GM19351 (cell line): ENCODE results near the gene ZPBP2.

Experiments
- ATAC-seq: cut with Tn5 transposase; IDR thresholded peaks from one replicate; pipeline ENCODE4 v1.9.1; 2021; ENCODE audit warnings: mild to moderate bottlenecking, moderate library complexity; ENCODE audit not compliant: unreplicated experiment

Gene ZPBP2

DNA sequence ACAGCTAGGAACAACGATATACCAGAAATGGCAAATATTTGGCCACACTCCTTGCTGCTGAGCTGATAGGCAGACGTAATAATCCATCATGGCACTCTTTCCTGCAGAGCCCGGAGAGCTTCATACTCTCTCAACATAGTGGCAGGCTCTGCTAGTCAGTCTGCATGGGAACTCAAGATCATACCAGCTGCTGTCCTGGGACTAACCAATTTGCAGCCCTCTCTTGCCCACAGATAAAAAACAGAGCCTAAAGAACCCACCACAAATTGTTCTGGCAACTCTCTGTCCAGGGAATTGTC is 36.9 kb downstream of the ZPBP2 start:
- ATAC-seq: no peak

DNA sequence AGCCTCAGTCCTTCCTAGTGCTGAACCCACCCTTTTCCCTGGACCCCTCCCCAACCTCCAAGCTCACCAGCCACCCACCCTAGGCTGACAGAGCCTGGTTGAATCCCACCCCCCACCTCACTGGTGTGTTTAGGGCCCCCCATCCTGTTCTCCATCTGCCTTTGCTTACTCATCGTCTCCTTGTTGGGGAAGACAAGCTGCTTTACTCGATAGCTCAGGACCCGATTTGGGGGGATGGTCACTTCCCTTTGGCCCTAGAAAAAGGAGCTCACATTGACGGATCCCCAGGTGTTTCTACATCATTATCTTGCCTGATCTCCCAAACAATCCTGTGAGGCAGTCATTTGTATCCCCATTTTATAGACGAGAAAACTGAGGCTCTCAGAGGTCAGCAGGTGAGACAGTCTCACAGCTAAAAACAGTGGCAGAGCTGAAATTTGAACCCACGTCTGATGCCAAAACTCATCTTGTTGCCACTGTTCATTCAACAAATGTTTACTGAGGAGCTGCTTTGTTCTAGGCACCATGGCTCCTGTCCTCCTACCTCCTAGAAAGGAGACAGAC is 40.9 kb downstream of the ZPBP2 start:
- no peak for ATAC-seq

DNA sequence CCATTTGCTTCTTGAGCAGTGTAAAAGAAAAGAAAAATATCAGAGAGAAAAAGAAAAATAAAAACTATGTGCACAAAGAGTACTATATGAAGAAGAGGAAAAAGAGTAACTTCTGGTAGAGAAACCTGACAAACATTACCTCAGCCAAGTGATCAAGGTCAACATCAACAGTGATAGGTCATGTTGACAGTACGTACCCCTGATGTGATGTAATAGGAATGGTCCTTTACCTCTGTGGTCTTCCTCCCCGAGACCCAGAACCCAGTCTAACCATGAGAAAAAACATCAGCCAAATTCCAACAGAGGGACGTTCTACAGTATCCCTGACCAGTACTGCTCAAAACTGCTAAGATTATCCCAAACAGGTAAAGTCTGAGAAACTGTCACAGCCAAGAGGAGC is 46.0 kb downstream of the ZPBP2 start:
- ATAC-seq: no peak

DNA sequence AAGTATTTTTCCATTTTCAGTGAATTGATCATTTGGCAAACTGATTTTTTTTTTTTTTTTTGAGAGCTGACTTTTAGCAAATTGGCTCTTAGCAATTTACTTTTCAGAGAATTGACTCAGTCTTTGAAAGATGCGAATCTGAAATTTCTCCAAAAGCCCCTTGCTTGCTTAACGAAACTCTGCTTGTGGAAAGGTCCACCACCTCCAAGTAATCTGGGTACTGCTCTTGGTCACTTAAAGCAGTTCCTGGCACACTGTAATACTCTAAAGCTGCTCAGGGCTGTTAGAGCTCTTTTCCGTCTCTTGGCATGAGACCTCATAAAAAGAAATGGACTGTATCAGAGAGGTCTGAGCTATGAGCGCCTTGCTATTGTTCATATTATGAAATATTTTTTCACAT is 47.6 kb downstream of the ZPBP2 start:
- no peak for ATAC-seq

DNA sequence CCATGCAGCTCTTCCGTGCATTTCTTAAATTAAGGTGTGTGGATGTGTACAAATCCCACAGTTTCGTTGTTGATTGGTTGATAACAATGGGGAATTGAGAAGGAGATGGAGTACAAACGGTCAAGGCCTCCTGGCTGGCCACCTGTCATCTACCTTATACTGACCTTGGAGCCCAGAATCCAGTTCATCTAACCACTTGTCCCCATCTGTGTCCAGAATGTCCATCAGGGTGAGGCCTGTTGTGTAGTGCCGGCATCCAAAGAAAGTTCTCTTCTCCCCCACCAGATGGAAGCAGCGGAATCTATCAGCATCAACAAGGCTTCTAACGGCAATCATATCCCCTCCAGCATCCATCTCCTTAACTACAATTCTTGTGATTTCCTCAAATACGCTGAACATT is 48.9 kb downstream of the ZPBP2 start:
- ATAC-seq: no peak

DNA sequence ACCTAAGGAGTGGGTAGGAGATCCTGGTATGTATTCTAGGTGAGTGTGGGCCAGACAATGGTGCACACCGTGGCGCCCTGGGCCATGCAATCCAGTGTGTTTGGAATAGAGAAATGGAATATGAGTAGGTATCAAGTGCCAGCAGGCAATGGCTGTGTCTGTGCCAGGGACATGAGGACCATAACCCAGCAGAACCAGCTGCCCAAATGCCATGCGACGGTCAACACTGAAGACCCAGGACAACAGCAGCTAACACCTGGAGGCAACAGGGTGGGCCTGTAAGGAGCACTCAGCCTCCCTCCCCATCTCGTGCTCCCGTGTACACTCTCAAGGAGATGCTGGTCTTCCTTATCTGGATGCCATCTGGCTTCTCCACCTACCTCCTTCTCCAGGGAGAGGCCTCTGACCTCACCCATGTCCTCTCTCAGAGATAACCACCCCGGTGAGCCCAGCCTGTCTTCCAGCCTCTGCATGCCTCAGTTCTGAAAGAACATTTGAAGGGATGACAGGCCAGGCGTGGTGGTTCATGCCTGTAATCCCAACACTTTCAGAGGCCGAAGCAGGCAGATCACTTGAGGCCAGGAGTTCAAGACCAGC is 51.2 kb downstream of the ZPBP2 start:
- no peak for ATAC-seq

DNA sequence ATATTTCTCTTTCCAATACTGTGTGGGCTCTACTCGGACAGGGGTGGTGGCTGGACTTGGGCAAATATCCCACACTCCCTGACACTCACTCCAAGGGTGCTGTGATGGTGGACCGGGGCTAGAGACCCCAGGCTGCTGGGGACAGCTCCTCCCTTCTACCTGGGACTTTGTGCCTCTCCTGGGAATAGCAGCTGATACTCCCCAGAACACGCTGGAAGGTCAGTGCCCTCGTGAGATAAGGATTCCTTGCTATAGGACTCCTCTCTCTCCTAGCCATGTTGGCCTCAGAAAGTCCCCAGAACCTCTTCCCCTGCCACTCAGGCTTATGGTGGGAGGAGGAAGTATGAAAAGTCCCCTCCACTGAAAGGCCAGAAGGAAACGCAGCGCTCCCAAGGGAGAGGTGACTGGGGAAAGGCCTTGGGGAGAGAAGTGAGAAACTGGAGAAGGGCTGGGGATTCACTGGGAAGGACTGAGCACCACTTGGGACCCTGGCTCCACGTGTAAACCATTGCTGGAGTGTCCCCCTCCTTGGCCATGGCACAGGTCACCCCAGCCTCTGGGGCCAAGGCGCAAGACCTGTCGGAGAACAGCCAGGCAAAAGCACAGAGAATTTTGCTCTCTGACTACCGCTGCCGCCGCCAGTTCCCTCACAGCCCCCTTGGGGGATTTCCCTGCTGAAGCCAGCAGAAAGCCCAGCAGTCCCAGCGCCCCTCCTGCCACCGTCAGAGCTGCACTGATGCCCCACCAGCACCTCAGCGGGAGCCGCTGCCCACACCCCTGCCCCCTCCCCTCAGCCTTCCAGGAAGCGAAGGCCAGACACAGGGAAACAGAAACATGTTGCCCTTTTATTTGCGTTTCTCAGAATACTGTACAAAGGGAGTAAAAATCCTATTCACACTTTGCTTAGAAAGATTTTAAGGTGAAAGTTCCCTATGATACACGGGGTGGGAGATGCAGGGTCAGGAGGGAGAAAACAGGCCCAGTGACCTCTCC is 52.5 kb downstream of the ZPBP2 start:
- ATAC-seq: no peak

DNA sequence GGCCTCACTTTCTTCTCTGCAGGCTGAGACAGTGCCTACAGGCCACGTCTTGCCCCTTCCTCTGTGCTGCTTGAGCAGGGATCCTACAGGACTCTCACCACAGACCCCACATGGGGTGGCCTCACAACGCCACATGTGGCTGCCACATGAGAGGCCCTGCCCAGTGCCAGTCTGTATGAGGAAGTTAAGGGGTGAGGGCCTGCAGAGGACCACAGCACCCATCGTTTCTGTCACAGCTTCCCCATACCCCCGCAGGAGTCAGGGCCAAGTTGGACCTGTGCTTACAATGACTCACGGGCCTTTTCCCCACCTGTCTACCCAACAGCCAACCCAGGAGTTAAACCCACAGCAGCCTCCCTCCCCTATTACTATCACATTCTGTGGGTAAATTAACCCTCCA is 53.3 kb downstream of the ZPBP2 start:
- no peak for ATAC-seq

DNA sequence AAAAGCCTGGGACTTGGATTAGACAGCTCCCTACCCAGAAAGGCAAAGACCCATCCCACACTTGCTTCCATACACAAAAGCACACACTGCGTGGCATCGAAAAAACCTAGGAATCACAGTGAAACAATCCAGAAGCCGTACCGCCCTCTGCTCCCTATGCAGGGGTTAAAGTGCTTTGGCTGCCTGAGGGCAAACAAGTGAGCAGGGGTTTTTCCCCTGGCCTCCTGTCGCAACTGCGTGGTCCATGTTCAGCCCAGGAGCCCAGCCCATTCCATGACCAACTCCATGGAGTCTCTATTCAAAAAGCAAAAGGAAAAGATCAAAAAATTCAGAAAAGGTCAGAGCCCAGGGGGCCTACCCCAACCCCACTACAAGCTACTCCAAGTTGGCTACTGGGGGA is 54.0 kb downstream of the ZPBP2 start:
- ATAC-seq: no peak

DNA sequence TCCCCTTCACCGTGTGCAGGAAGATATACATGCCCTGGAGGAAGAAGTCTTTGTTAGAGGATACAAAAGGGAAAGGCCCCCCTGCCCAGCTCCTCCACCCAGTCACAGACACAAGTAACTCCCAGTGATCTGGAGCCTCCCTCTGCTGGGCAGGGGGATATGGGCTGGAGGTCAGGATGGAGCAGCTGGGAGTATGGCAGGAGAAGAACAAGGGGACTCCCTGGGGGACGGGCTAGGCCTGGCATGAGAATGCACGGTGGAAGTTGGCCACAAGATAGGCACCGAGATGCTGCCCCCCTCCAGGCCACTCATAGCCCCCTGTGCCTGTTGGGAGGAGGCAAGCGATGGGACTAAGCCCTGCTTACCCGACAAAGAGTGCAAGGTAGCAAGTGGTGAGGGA is 55.2 kb downstream of the ZPBP2 start:
- no peak for ATAC-seq

DNA sequence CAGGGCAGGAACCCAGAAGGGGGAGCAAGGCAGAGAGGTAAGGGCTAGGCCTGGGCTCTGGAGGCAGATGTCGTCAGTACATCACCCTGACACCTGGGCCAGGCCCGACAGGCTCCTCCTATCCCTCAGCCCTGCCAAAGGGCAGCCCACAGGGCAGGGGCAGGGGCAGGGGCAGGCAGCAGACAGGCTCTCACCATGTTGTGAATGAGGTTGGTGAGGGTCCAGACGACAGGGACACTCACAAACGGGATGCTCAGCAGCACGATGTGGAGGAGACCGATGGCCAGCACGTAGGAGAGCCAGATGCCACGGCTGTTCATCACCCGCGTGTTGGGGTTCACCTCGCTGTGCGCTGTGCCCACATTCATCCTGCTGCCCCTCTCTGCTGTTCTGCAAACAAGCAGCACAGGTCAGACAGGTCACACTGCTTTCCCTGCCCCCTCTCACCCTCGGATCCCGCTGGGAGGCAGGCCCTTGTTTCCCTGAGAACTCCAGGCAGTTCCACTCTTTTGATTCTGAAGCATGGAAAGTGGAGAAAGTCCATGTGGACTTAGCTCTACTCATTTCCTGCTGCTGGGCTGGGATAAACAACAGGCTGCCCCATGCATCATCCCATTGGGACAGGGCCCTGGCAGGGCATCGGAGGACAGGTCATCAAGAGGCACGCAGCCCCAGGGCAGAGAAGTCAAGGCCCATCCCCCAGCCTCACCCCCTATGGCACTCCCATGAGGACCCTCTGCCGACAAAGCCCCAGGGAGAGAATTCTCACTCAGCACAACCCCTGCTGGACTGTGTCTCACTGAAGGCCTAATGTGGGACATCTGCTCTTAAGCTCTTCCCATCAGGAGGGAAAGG is 56.1 kb downstream of the ZPBP2 start:
- ATAC-seq: no peak

DNA sequence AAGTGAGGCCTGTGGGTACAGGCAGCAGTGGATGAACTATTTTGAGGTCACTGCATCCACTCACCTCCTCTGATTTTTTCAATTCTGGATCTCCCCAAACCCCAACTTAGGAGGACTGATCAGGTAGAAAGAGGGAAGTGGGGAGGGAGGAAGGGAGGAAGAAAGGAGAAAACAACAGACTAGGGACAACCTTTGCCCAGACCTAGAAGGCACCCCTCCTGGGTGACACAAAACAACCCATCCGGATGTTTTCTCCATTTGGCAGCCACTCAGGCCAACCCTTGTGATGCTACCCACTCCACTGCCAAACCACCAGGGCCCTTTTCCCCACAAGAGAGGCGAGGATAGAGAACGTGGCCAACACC is 56.7 kb downstream of the ZPBP2 start:
- no peak for ATAC-seq

DNA sequence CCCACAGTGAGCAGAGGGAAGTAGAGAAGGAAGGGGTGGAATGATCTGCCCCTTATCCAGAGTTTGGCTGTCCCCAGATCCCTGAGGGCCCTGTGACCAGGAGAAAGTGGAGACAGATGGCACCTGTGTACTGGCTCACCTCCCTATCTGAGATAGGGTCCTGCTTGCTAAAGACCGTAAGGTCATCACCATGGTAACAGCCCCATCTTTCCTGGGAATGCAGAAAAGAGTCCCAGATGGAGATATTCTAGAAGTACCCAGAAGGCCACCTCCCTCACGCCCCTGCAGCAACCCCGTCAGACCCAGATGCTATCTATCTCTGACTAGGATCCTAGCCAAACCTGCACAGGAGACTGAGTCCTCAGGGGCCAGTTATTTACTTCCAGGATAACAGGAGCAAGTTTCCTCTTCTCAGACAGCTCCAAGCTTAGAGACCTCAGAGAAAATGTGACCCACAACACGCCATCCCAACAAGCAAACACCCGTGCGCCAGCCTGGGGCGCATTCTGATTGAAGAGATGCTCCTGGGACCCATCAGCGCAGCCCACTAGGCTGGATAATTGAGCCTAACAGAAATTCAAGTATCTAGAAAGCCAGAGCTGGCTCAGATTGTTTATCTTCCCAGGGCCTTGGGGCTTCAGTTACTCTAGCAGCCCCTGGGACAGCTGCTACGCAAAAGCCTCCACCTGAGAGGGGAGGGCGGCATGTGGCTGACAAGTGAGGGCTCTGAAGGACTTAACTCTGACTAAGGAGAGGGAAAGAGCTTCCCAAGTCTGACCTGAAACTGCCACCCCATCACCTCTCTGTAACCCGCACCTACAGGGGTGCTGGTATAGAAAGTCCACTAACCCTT is 57.5 kb downstream of the ZPBP2 start:
- no peak for ATAC-seq

DNA sequence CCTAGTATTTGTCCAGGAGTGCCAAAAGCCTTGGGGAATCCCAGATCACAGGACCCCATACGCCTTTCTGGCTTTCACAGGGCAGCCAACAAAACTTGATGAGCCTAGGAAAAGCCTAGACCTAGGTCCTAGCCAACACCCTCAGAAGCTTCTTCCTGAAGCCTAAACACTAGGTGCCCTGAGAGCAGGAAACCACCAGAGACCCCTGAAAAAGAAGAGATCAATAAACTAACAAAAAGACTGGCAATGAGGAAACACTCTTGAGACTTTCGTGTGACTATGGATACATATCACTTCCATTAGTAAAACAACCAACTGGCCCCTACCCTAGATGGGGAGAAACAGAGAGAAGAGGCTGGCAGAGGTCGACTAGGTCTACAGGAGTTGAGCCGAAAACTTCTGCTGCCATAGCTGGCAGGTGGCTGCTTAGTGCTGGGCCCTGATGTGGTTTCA is 58.2 kb downstream of the ZPBP2 start:
- ATAC-seq: no peak

DNA sequence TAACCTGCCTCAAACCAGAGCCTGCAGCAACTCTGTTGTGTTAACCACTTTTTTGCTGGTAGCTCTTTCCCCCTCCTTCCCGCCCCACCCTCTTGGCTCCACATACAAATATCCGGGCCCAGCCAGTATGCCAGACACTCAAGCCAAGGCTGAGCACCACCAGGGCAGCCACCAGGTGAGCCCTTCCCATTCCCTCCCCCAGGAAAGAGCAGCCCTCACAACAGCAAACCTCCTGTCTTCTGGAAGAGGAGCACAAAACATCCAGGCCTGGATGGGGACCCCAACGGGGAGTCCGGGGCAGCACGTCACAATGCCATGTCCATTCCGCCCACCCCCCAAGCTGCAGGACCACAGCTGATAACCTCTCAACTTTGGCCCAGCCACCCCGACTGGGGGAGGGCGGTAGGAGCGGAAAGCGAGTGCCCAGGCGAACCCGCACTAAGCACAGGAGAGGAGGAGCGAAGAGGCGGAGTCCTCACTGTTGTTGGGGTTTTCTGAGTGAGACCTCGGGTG is 58.6 kb downstream of the ZPBP2 start:
- no peak for ATAC-seq
